ENCODE results near the gene MTM1. TPM values are rescaled to one million over a fixed set of nuclear protein-coding genes. Genes with fewer than 3 reads are reported as not detected.

Gene MTM1
- total and polyA plus RNA-seq, 2 experiments from 2014 or later, result 8.7 to 15.4 TPM

- Histone ChIP-seq H3K4me3 (no peak overlapping the region), H3K4me2 (no peak overlapping the region), H3K36me3 (replicated peaks; ENCODE audit: insufficient read depth, low read depth) (no peaks in the 10 kb centered on the region), H3K4me1 (ENCODE audit: insufficient read depth) (no peaks in the 10 kb centered on the region), H3K9me2 (replicated peaks; ENCODE audit: insufficient read depth) (no peaks in the 10 kb centered on the region), H3K79me2 (no peaks in the 10 kb centered on the region), H2AFZ (no peak overlapping the region), H4K20me1 (ENCODE audit: insufficient read depth, poor library complexity, severe bottlenecking) (no peaks in the 10 kb centered on the region), H3K27me3 (no peaks in the 10 kb centered on the region), H3K9me3 (ENCODE audit: low read depth) (no peaks in the 10 kb centered on the region), H3K27ac (no peak overlapping the region)
- no peak for TF ChIP-seq EZH2 (IDR thresholded peaks at IDR 0.05; ENCODE audit: borderline replicate concordance)
- no peak for TF ChIP-seq CTCF (IDR thresholded peaks at IDR 0.05; ENCODE audit: poor library complexity)
- TF ChIP-seq EZH2phosphoT487 (IDR thresholded peaks at IDR 0.05; ENCODE audit: low read depth, severe bottlenecking, unreplicated experiment), result no peak
- no peak for DNase-seq (ENCODE audit: low spot score)
- WGBS (ENCODE audit: low lambda C conversion rate, missing lambda C conversion rate), result 66% methylated on average over 7 of the region's 7 CpGs
These were observed 41.7 kb upstream of the MTM1 start for GRCh38 chrX:150526692-150527091.

DNA sequence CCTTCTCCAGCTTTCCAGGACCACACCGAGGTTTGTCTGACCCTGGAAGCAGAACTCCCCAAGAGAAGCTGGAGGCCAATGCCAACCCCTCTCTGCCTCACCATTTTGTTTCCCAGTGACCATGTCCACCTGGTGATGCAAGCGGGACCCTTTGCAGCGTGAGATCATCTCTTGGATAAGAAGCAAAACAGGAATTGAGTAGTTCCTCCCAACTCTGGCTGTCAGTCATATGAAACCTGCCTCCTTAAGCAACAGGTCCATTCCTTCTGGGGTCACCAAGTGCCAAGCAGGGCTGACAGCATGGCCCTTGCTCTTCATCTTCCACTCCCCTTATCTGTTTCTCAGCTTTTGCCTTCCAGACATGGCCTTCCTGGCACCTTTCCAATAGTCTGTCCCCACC lies 41.3 kb upstream of the MTM1 start:
- Histone ChIP-seq H3K4me2 (no peak overlapping the region), H3K27ac (no peak overlapping the region), H4K20me1 (ENCODE audit: insufficient read depth, poor library complexity, severe bottlenecking) (no peaks in the 10 kb centered on the region), H3K36me3 (replicated peaks; ENCODE audit: insufficient read depth, low read depth) (no peaks in the 10 kb centered on the region), H3K79me2 (no peaks in the 10 kb centered on the region), H3K9me2 (replicated peaks; ENCODE audit: insufficient read depth) (no peaks in the 10 kb centered on the region), H2AFZ (no peak overlapping the region), H3K4me1 (ENCODE audit: insufficient read depth) (no peaks in the 10 kb centered on the region), H3K9me3 (ENCODE audit: low read depth) (no peaks in the 10 kb centered on the region), H3K4me3 (no peak overlapping the region), H3K27me3 (no peaks in the 10 kb centered on the region)
- no peak for DNase-seq (ENCODE audit: low spot score)
- 76% methylated on average over 3 of the region's 3 CpGs for WGBS (ENCODE audit: low lambda C conversion rate, missing lambda C conversion rate)
- TF ChIP-seq EZH2phosphoT487 (IDR thresholded peaks at IDR 0.05; ENCODE audit: low read depth, severe bottlenecking, unreplicated experiment) (no peak), CTCF (IDR thresholded peaks at IDR 0.05; ENCODE audit: poor library complexity) (no peak), EZH2 (IDR thresholded peaks at IDR 0.05; ENCODE audit: borderline replicate concordance) (no peak)

DNA sequence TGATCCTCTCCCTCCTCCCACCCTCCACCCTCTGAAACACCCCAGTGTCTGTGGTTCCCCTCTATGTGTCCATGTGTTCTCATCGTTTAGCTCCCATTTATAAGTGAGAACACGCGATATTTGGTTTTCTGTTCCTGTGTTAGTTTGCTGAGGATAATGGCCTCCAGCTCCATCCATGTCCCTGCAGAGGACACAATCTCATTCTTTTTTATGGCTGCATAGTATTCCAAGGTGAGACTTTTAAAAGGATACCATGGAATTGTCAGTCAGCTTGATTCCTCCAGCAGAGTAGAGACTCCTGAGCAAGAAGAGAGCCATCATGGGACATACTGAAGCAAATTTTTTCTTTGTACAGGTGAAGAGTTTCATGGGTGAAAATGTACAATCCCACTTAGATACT lies 38.8 kb upstream of the MTM1 start:
- WGBS (ENCODE audit: low lambda C conversion rate, missing lambda C conversion rate), result 84% methylated on average over 3 of the region's 3 CpGs
- no peaks in the 10 kb centered on the region for H3K9me3 ChIP-seq (ENCODE audit: low read depth)
- no peak overlapping the region for H3K4me2 ChIP-seq
- H3K79me2 ChIP-seq, result no peaks in the 10 kb centered on the region
- TF ChIP-seq EZH2phosphoT487 (IDR thresholded peaks at IDR 0.05; ENCODE audit: low read depth, severe bottlenecking, unreplicated experiment), result no peak
- no peak for TF ChIP-seq CTCF (IDR thresholded peaks at IDR 0.05; ENCODE audit: poor library complexity)
- TF ChIP-seq EZH2 (IDR thresholded peaks at IDR 0.05; ENCODE audit: borderline replicate concordance), result no peak
- no peaks in the 10 kb centered on the region for H3K27me3 ChIP-seq
- H3K4me3 ChIP-seq, result no peak overlapping the region
- no peaks in the 10 kb centered on the region for H3K36me3 ChIP-seq (replicated peaks; ENCODE audit: insufficient read depth, low read depth)
- no peaks in the 10 kb centered on the region for H4K20me1 ChIP-seq (ENCODE audit: insufficient read depth, poor library complexity, severe bottlenecking)
- H3K9me2 ChIP-seq (replicated peaks; ENCODE audit: insufficient read depth), result no peaks in the 10 kb centered on the region
- H3K4me1 ChIP-seq (ENCODE audit: insufficient read depth), result no peaks in the 10 kb centered on the region
- DNase-seq (ENCODE audit: low spot score), result no peak
- H3K27ac ChIP-seq, result no peak overlapping the region
- no peak overlapping the region for H2AFZ ChIP-seq

GRCh38 chrX:150530821-150531220 lies 37.6 kb upstream of the MTM1 start:
- no peak overlapping the region for H3K27ac ChIP-seq
- H4K20me1 ChIP-seq (ENCODE audit: insufficient read depth, poor library complexity, severe bottlenecking), result no peaks in the 10 kb centered on the region
- H3K36me3 ChIP-seq (replicated peaks; ENCODE audit: insufficient read depth, low read depth), result no peaks in the 10 kb centered on the region
- no peak overlapping the region for H3K4me3 ChIP-seq
- H3K9me2 ChIP-seq (replicated peaks; ENCODE audit: insufficient read depth), result no peaks in the 10 kb centered on the region
- no peak overlapping the region for H2AFZ ChIP-seq
- no peak for DNase-seq (ENCODE audit: low spot score)
- no peak for TF ChIP-seq CTCF (IDR thresholded peaks at IDR 0.05; ENCODE audit: poor library complexity)
- TF ChIP-seq EZH2phosphoT487 (IDR thresholded peaks at IDR 0.05; ENCODE audit: low read depth, severe bottlenecking, unreplicated experiment), result no peak
- TF ChIP-seq EZH2 (IDR thresholded peaks at IDR 0.05; ENCODE audit: borderline replicate concordance), result no peak
- H3K4me1 ChIP-seq (ENCODE audit: insufficient read depth), result no peaks in the 10 kb centered on the region
- H3K4me2 ChIP-seq, result no peak overlapping the region
- no peaks in the 10 kb centered on the region for H3K27me3 ChIP-seq
- H3K79me2 ChIP-seq, result no peaks in the 10 kb centered on the region
- 80% methylated on average over 7 of the region's 7 CpGs for WGBS (ENCODE audit: low lambda C conversion rate, missing lambda C conversion rate)
- H3K9me3 ChIP-seq (ENCODE audit: low read depth), result no peaks in the 10 kb centered on the region

All from hepatocyte (in vitro differentiated cells).